Endodermal cell (in vitro differentiated cells): ENCODE data around the gene DNAAF8. TPM values are rescaled to one million over a fixed set of nuclear protein-coding genes. Genes with fewer than 3 reads are reported as not detected.

Source experiments
- DNase-seq: peaks from one replicate; pipeline ENCODE4 v3.0.0-alpha.2; 2017
- H3K27ac ChIP-seq: 2 replicates; pipeline ENCODE4 v1.5.1; 2013; ENCODE audit warnings: mild to moderate bottlenecking, low read depth, low read length, moderate library complexity
- H3K27me3 ChIP-seq: 2 replicates; pipeline ENCODE4 v1.6.1; 2013; ENCODE audit warnings: mild to moderate bottlenecking, low read length, moderate library complexity; ENCODE audit not compliant: insufficient read depth, control insufficient read depth, poor library complexity, severe bottlenecking
- H3K36me3 ChIP-seq: 2 replicates; pipeline ENCODE4 v1.7.0; 2013; ENCODE audit warnings: mild to moderate bottlenecking, low read length, moderate library complexity; ENCODE audit not compliant: control insufficient read depth, insufficient read depth
- H3K4me1 ChIP-seq: one replicate; pipeline ENCODE4 v1.7.0; 2013; ENCODE audit warnings: low read length; ENCODE audit not compliant: control insufficient read depth, insufficient read depth
- H3K4me3 ChIP-seq: 2 replicates; pipeline ENCODE4 v1.5.1; 2013; ENCODE audit warnings: mild to moderate bottlenecking, low read length, moderate library complexity
- H3K9ac ChIP-seq: 2 replicates; pipeline ENCODE4 v1.6.1; 2013; ENCODE audit warnings: mild to moderate bottlenecking, low read length, moderate library complexity; ENCODE audit not compliant: poor library complexity, severe bottlenecking; ENCODE audit errors: extremely low read depth
- H3K9me3 ChIP-seq: 2 replicates; pipeline ENCODE4 v1.6.1; 2013; ENCODE audit warnings: mild to moderate bottlenecking, low read length, moderate library complexity; ENCODE audit not compliant: control insufficient read depth
- H3K27ac Mint-ChIP-seq: 2 replicates; pipeline ENCODE4 v1.8.0; 2020; ENCODE audit warnings: mixed read lengths
- H3K27me3 Mint-ChIP-seq: 2 replicates; pipeline ENCODE4 v1.8.0; 2021; ENCODE audit warnings: mild to moderate bottlenecking, mixed read lengths; ENCODE audit not compliant: insufficient read depth
- H3K36me3 Mint-ChIP-seq: 2 replicates; pipeline ENCODE4 v1.8.0; 2020; ENCODE audit warnings: low read depth, mixed read lengths
- H3K4me1 Mint-ChIP-seq: 2 replicates; pipeline ENCODE4 v1.8.0; 2020; ENCODE audit warnings: mixed read lengths
- H3K4me3 Mint-ChIP-seq: 2 replicates; pipeline ENCODE4 v1.8.0; 2020; ENCODE audit warnings: mild to moderate bottlenecking, moderate library complexity, mixed read lengths
- H3K9me3 Mint-ChIP-seq: 2 replicates; pipeline ENCODE4 v1.8.0; 2020; ENCODE audit warnings: mild to moderate bottlenecking, mixed read lengths
- WGBS, 2 experiments: methylation state at CpG; one replicate each; pipeline versions ENCODE4 v1.1.5 to v1.1.7; 2013; ENCODE audit warnings: missing lambda C conversion rate in 2 of 2, mixed read lengths in 1 of 2; ENCODE audit not compliant: insufficient coverage in 1 of 2, insufficient read length in 1 of 2; 5-methylcytosine and 5-hydroxymethylcytosine counted together
- total RNA-seq, 2 donors: library from RNA; stranded (reverse); fragmentation: NEBNext Ultra II Directional in 1 of 2; extraction: Animal tissue kit (Norgen Biotek cat#: 25700) in 1 of 2; gene quantifications; 2 replicates in 1 of 2; 3 replicates in 1 of 2; pipeline ENCODE4 v1.2.1, GENCODE V29; 2021
- TF ChIP-seq, protein P1 (sequence below): fragments of 200-600 bp; sonication (generic); conservative IDR thresholded peaks from 2 replicates; pipeline ENCODE4 v1.5.0; 2021; ENCODE audit warnings: antibody characterized with exemption, mild to moderate bottlenecking

Gene DNAAF8
- total RNA-seq, 2 donors from 2014 or later: 0.35 to 0.64 TPM

DNA sequence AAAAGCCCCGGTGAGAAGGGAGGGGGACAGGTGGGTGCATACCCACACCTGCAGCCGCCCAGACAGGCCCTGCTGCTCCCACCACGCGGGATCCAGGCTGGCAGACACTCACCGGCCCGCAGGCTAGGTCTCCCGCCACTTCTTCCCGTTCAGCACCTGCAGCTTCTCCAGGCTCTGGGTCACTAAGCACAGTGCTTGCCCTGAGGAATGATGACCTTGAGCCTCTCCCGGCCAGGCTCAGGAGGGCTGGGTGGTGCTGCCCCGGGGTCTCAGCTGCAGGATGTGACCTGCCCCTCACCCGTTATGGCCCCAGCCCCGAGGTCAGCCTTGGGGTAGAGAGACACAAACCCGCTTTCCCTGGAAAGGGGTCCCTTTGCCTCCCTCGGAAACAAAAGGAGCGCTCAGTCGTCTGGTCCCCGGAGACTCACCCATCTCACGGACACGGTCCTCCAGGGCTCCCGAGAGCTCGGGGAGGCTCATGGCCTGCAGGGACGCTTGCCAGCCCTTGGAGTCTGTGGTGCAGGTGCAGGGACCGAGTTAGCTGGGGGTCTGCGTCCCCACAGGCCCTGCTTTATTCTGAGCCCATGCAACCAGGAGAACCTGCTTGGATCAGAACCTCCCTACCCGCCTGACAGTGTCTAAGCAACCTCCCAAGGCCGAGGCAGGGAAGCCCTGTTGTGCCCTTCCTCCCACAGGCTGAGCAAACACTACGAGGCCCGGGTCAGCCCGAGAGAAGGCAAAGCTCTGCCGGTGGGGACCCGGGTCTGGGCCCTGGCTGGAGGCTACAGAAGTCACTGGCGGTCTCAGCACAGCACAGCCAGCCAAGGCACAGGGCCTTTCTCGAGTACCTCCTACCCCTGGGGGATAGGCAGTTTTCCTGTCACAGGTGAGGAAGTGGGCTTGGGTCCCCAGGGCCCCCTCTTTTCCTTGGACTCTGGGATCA, 37.2 kb upstream of the DNAAF8 start:
- Histone ChIP-seq H3K36me3 (peaks cover 45% of the 10 kb centered on the region), H3K9ac (no peak overlapping the region), H3K4me3 (no peak overlapping the region), H3K4me1 (no peaks in the 10 kb centered on the region), H3K9me3 (no peaks in the 10 kb centered on the region), H3K27me3 (no peaks in the 10 kb centered on the region), H3K27ac (no peak overlapping the region)
- Mint-ChIP-seq H3K4me1 (peaks cover 4% of the 10 kb centered on the region), H3K36me3 (peaks cover 21% of the 10 kb centered on the region), H3K27me3 (no peaks in the 10 kb centered on the region), H3K9me3 (no peaks in the 10 kb centered on the region), H3K4me3 (no peak overlapping the region), H3K27ac (no peak overlapping the region)
- WGBS, 2 experiments: 91 to 93% methylated on average over 32 to 33 of the region's 33 CpGs
- peak; percentile 47 for DNase-seq
- TF ChIP-seq, protein P1, sequence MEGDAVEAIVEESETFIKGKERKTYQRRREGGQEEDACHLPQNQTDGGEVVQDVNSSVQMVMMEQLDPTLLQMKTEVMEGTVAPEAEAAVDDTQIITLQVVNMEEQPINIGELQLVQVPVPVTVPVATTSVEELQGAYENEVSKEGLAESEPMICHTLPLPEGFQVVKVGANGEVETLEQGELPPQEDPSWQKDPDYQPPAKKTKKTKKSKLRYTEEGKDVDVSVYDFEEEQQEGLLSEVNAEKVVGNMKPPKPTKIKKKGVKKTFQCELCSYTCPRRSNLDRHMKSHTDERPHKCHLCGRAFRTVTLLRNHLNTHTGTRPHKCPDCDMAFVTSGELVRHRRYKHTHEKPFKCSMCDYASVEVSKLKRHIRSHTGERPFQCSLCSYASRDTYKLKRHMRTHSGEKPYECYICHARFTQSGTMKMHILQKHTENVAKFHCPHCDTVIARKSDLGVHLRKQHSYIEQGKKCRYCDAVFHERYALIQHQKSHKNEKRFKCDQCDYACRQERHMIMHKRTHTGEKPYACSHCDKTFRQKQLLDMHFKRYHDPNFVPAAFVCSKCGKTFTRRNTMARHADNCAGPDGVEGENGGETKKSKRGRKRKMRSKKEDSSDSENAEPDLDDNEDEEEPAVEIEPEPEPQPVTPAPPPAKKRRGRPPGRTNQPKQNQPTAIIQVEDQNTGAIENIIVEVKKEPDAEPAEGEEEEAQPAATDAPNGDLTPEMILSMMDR: no peak

DNA sequence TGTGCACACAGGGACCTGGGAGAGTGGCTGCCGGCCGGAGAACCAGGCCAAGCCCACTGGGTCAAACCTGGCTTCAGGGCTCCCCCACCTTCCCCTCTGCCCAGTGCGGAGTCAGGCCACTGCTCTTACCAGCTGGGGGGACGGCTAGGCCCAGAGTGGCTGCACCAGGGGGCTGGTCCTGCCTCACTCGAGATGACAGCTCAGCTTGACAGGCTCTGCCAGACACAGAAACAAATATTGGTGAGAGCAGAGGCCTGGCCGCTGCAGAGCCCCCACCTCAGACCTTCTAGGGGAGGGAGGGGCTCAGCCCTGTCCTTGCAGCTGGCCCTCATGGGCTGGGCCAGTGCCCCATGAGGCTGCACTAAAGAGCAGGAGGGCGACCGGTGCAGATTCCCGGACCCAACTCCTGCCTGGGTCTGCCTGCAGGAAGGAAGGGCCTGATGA, 36.5 kb upstream of the DNAAF8 start:
- no peak overlapping the region for H3K9ac ChIP-seq
- H3K27ac Mint-ChIP-seq: no peak overlapping the region
- WGBS, 2 experiments: 87 to 92% methylated on average over 2 to 9 of the region's 9 CpGs
- H3K4me1 ChIP-seq: no peaks in the 10 kb centered on the region
- no peak overlapping the region for H3K4me3 ChIP-seq
- H3K9me3 Mint-ChIP-seq: no peaks in the 10 kb centered on the region
- H3K9me3 ChIP-seq: no peaks in the 10 kb centered on the region
- H3K36me3 ChIP-seq: peaks cover 49% of the 10 kb centered on the region
- no peak overlapping the region for H3K27ac ChIP-seq
- peak; percentile 42 for DNase-seq
- peaks cover 23% of the 10 kb centered on the region for H3K36me3 Mint-ChIP-seq
- no peaks in the 10 kb centered on the region for H3K27me3 Mint-ChIP-seq
- H3K4me1 Mint-ChIP-seq: peaks cover 4% of the 10 kb centered on the region
- no peaks in the 10 kb centered on the region for H3K27me3 ChIP-seq
- TF ChIP-seq, protein P1: no peak
- no peak overlapping the region for H3K4me3 Mint-ChIP-seq

DNA sequence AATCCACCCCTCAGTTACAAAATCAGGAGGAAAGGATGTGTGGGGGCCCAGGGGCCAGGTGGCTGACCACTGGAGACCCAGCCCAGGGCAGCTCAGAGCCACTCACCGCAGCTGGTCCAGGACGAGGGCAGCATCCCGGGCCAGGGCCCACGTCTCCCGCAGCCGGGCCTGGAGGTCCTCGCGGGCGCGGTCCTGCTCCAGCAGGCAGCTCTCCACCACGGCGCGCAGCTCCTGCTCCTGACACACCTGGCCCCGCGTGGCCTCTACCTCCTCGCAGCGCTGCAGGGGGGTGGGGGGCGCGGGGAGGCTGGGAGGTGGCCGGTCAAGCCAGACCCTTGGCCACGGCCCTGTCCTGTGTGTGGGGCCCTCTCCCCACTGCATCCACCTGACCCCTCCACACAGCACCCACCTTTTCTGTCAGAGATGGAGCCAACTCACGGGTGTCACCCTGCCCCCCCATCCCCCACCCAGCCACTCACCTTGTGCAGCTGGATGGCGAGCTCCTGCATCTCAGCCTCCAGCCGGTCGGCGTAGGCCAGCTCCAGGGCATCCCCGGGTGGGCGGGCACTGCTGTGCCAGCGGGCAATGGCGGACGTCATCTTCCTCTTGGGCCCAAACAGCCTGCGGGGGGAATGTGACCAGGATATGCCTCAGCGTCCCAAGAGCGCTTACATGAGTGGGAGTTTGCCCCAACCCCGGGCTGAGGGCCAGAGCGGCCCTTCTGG, 35.9 kb upstream of the DNAAF8 start:
- Histone ChIP-seq H3K36me3 (peaks cover 51% of the 10 kb centered on the region), H3K4me1 (no peaks in the 10 kb centered on the region), H3K27ac (no peak overlapping the region), H3K27me3 (no peaks in the 10 kb centered on the region), H3K4me3 (no peak overlapping the region), H3K9ac (no peak overlapping the region), H3K9me3 (no peaks in the 10 kb centered on the region)
- Mint-ChIP-seq H3K27ac (no peak overlapping the region), H3K27me3 (no peaks in the 10 kb centered on the region), H3K4me3 (no peak overlapping the region), H3K4me1 (peaks cover 4% of the 10 kb centered on the region), H3K9me3 (no peaks in the 10 kb centered on the region), H3K36me3 (peaks cover 23% of the 10 kb centered on the region)
- TF ChIP-seq, protein P1: no peak
- peak; percentile 41 for DNase-seq
- WGBS, 2 experiments: 95 to 98% methylated on average over 19 to 35 of the region's 36 CpGs
